ENCODE data around the gene SPATC1L. TPM values are rescaled to one million over a fixed set of nuclear protein-coding genes. Genes with fewer than 3 reads are reported as not detected.

The SPATC1L gene
- total RNA-seq, 1 experiment from 2014 or later = 11.3 TPM

DNA sequence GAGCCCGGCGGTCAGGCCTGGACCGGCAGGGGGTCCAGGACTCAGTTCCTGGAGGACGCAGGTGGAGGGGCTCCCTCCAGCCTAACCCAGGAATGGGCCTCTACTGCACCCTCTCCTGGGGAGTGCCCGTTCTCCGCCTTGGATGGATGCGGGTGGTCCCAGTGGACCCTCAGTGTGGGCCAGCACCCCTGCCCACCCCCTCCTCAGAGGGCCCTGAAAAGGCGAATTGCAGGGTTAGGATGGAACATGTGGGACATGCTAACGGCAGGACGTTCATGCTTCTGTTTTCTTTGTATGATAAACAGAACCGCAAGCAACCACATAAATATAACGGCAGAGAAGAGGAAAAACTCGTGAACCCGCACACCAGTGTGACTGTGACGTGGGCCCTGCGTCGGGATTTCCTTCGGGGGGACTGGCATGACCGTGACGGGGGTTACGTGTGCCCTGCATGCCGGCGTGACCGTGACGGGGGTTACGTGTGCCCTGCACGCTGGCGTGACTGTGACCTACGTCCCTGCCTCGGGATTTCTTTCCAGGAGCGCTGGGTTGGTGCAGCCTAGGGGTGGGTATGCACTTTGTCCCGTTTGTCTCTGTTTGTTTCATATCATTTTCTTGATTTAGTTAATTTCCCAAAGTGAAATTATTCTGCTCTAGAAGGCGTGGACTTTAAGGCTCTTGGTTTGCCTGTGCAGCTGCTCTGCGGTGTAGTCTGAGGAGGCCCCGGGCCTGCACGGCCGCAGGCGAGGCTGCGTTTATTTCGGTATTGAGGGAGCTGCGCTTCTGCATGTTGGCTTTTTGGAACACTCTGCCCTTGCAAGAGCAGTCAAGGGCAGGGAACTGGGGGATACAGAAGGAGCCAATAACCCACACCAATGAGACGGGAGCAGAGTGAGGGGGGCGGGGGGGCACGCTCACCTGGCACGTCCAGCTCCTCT is 32.0 kb downstream of the SPATC1L start:
- no peaks in the 10 kb centered on the region for H3K36me3 Mint-ChIP-seq (ENCODE audit: insufficient read depth, unreplicated experiment)
- no TSS peak for BruUV-seq (replicated peaks)
- intact Hi-C loops (cut with micrococcal nuclease) = no loop called here
- POLR2A ChIA-PET = no interaction called here
- no peak overlapping the region for H3K4me3 Mint-ChIP-seq (ENCODE audit: unreplicated experiment)
- H3K27ac Mint-ChIP-seq (ENCODE audit: low read depth, unreplicated experiment) = no peak overlapping the region
- TF ChIP-seq, protein P1, sequence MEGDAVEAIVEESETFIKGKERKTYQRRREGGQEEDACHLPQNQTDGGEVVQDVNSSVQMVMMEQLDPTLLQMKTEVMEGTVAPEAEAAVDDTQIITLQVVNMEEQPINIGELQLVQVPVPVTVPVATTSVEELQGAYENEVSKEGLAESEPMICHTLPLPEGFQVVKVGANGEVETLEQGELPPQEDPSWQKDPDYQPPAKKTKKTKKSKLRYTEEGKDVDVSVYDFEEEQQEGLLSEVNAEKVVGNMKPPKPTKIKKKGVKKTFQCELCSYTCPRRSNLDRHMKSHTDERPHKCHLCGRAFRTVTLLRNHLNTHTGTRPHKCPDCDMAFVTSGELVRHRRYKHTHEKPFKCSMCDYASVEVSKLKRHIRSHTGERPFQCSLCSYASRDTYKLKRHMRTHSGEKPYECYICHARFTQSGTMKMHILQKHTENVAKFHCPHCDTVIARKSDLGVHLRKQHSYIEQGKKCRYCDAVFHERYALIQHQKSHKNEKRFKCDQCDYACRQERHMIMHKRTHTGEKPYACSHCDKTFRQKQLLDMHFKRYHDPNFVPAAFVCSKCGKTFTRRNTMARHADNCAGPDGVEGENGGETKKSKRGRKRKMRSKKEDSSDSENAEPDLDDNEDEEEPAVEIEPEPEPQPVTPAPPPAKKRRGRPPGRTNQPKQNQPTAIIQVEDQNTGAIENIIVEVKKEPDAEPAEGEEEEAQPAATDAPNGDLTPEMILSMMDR (IDR thresholded peaks at IDR 0.05; ENCODE audit: unreplicated experiment) = no peak
- CTCF ChIA-PET = interaction anchor here (1.0 to 1.2 kb wide), 2 partner anchors 9 to 70 kb away, joined by 3 to 6 read pairs; no protein-coding TSS in a partner anchor
- no peak for DNase-seq (ENCODE audit: unreplicated experiment)
- no peaks in the 10 kb centered on the region for H3K4me1 Mint-ChIP-seq (ENCODE audit: insufficient read depth, unreplicated experiment)
- no peaks in the 10 kb centered on the region for H3K27me3 Mint-ChIP-seq (ENCODE audit: insufficient read depth, unreplicated experiment)
- H3K9me3 Mint-ChIP-seq (ENCODE audit: unreplicated experiment) = no peaks in the 10 kb centered on the region

DNA sequence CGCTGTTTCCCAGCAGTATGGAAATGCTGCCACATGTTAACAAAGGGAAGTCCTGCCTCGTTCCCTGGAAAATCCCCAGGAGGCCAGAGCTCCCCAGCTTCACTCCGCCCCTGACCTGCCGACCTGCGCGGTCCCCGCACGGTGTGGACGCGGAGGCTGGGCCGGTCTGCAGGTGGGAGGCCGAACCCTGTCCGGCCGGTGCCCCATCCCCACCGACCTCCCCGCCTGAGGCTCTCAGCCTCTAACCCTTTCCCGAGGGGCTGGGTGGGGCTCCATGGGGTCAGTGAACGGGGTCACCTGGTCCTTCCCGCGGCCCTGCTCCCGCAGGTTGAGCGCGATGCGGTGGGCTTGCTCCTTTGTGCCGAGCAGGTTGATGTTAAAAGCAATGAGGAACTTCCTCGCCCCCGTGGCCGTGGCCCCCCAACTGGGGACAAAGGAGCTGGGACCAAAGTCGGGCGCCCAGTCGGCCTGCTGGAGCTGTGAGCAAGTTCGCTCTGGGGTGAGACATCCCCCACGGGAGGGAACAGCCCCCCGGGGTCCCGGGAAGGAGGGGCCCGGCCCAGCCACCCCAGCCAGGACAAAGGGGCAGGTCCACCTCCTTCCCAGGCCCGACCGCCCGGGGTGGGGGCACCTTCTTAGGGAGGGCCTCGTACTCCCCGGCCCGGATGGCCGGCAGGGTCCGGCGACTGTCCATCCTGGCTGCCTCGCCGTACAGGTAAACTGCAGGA is 32.8 kb downstream of the SPATC1L start:
- H3K9me3 Mint-ChIP-seq (ENCODE audit: unreplicated experiment) = no peaks in the 10 kb centered on the region
- H3K4me3 Mint-ChIP-seq (ENCODE audit: unreplicated experiment) = no peak overlapping the region
- POLR2A ChIA-PET = no interaction called here
- H3K4me1 Mint-ChIP-seq (ENCODE audit: insufficient read depth, unreplicated experiment) = no peaks in the 10 kb centered on the region
- no peaks in the 10 kb centered on the region for H3K27me3 Mint-ChIP-seq (ENCODE audit: insufficient read depth, unreplicated experiment)
- DNase-seq (ENCODE audit: unreplicated experiment) = no peak
- TF ChIP-seq, protein P1 (IDR thresholded peaks at IDR 0.05; ENCODE audit: unreplicated experiment) = no peak
- CTCF ChIA-PET = no interaction called here
- no TSS peak for BruUV-seq (replicated peaks)
- H3K27ac Mint-ChIP-seq (ENCODE audit: low read depth, unreplicated experiment) = no peak overlapping the region
- no peaks in the 10 kb centered on the region for H3K36me3 Mint-ChIP-seq (ENCODE audit: insufficient read depth, unreplicated experiment)
- intact Hi-C loops (cut with micrococcal nuclease) = no loop called here

DNA sequence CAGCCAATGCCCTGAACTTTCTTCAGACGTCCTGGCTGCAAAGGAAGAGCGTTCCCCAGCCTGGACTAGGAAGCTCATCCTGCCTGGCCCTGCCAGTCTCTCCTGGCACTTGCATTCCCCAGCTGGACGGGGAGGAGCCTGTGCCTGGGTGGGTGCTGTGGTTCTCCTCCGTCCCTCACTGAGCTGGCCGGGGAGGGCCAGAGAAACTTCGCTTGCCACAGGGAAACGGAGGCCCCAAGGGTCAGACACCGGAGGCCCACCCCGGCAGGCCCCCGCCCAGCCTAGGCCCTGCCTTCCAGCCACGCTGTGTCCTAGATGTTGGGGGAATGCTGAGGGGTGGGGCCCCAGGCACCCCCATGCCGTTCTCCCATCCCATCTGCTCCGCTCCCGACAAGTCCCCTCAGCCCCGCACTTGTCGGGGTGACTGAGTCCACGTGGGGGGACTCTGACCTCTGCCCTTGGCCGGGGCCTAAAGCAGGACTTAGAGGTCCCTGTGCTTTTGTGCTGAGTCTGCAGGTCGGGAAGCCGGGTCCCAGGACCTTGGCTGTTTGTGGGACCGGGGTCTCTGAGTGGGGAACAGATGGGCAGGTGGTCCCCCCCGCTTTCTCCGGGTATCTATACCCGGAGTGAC is 33.7 kb downstream of the SPATC1L start:
- H3K4me3 Mint-ChIP-seq (ENCODE audit: unreplicated experiment) = no peak overlapping the region
- H3K9me3 Mint-ChIP-seq (ENCODE audit: unreplicated experiment) = no peaks in the 10 kb centered on the region
- POLR2A ChIA-PET = no interaction called here
- H3K36me3 Mint-ChIP-seq (ENCODE audit: insufficient read depth, unreplicated experiment) = no peaks in the 10 kb centered on the region
- DNase-seq (ENCODE audit: unreplicated experiment) = no peak
- TF ChIP-seq, protein P1 (IDR thresholded peaks at IDR 0.05; ENCODE audit: unreplicated experiment) = no peak
- no TSS peak for BruUV-seq (replicated peaks)
- CTCF ChIA-PET = no interaction called here
- intact Hi-C loops (cut with micrococcal nuclease) = no loop called here
- H3K4me1 Mint-ChIP-seq (ENCODE audit: insufficient read depth, unreplicated experiment) = no peaks in the 10 kb centered on the region
- no peak overlapping the region for H3K27ac Mint-ChIP-seq (ENCODE audit: low read depth, unreplicated experiment)
- no peaks in the 10 kb centered on the region for H3K27me3 Mint-ChIP-seq (ENCODE audit: insufficient read depth, unreplicated experiment)

DNA sequence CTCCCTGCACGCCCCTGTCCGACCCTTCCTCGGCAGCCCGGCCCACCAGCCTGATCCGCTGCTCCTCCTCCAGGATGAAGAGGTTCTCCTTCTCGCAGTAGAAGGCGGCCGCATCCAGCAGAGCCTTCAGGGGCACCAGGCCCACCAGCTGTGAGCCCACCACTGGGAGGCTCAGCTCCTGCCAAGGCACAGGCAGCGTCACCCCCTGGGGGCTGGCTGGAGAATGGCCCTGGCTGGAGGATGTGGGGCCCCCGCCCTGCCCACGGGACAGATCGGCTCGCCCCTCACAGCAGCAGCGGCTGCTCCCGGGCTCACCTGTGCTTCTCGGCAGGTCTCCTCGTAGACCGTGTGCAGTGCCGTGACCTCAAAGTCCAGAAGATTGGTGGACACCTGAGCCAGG is 34.2 kb downstream of the SPATC1L start:
- POLR2A ChIA-PET = no interaction called here
- BruUV-seq (replicated peaks) = no TSS peak
- no peaks in the 10 kb centered on the region for H3K36me3 Mint-ChIP-seq (ENCODE audit: insufficient read depth, unreplicated experiment)

More for the DNA sequence above, 34.2 kb downstream of the SPATC1L start:
- H3K4me3 Mint-ChIP-seq (ENCODE audit: unreplicated experiment) = no peak overlapping the region
- no peaks in the 10 kb centered on the region for H3K27me3 Mint-ChIP-seq (ENCODE audit: insufficient read depth, unreplicated experiment)
- DNase-seq (ENCODE audit: unreplicated experiment) = no peak
- intact Hi-C loops (cut with micrococcal nuclease) = no loop called here
- no peaks in the 10 kb centered on the region for H3K9me3 Mint-ChIP-seq (ENCODE audit: unreplicated experiment)
- H3K4me1 Mint-ChIP-seq (ENCODE audit: insufficient read depth, unreplicated experiment) = no peaks in the 10 kb centered on the region
- TF ChIP-seq, protein P1 (IDR thresholded peaks at IDR 0.05; ENCODE audit: unreplicated experiment) = no peak
- CTCF ChIA-PET = no interaction called here
- no peak overlapping the region for H3K27ac Mint-ChIP-seq (ENCODE audit: low read depth, unreplicated experiment)
